ENCODE results near the gene RTCB.

The RTCB gene

DNA sequence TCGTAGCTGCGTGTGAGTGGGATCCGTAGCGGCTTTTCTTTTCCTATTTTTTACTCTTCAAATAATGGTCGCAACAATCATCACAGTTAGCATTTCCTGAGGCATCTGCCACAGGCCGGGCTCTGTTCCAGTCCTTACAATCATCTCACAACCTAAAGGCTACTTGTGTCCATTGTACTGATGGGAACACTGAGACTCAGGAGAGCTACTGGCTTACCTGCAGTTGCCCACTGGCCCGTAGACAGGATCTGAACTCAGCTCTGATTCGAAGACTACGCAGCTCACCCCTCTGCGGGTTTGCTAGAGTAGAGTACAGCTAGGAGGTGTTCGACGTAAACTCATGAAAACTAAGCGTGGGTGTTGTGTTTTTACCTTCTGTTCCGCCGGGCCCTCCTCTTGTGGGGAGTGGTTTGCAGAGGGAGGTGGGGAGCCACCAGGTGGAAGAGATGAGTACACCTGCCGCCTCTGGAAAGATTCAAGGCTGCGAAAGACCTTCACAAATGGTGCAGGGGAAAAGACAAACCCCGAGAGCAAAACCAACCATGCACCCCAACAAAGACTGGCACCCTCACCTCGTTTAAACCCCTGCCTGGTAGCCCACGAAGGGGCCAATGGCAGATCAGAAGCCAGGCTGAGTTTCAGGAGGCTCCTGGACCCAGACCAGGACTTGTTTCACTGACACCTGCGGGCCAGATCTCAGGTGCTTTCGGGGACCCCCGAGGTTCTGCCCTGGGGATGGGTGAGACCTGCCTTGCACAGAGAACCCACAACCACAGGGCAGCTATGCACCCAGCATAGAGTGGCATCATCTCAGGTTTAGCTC lies 72.6 kb downstream of the RTCB start:
- no peak for DNase-seq (ENCODE audit: low read depth)

DNA sequence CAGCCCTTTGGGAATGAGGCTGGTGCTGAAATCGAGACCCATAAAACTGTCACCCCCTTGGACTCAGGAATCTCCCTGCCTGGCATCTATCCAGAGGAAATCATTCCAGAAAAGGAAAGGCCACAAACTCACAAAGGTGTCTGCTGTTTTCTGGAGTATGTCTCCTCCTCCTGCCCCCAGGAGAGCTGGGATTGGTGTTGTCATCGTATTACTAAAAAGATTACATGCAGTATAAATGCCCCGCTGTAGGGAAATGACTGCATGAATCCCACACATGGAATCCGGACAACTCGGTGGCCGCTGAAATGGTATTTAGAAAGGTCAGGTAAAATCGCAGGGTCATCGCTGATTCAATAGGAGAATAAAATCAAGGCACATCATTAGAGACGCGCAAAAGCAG lies 73.3 kb downstream of the RTCB start:
- no peak for DNase-seq (ENCODE audit: low read depth)

All from stimulated activated CD8-positive, alpha-beta memory T cell treated with anti-CD3 and anti-CD28 coated beads, Interleukin-7, amount 100 ng/mL, for 24 hours (primary cell).